Testis (tissue), 2 donors: Measurements from ENCODE around the gene DUSP22.

ENCODE experiments used
- POLR2A ChIP-seq: fragments of 450-650 bp; IDR thresholded peaks from one replicate; pipeline ENCODE4 v1.6.1; 2017; ENCODE audit warnings: antibody characterized with exemption, mild to moderate bottlenecking, moderate library complexity
- TF ChIP-seq, protein P1 (sequence below), 3 experiments: fragments of 450-650 bp in 2 of 3; fragments of 200-600 bp in 1 of 3; sonication (generic) in 1 of 3; IDR thresholded peaks; one replicate each; pipeline ENCODE4 v1.5.1; 2016 to 2019; ENCODE audit warnings: antibody characterized with exemption in 3 of 3, mild to moderate bottlenecking in 2 of 3, moderate library complexity in 1 of 3

DNA sequence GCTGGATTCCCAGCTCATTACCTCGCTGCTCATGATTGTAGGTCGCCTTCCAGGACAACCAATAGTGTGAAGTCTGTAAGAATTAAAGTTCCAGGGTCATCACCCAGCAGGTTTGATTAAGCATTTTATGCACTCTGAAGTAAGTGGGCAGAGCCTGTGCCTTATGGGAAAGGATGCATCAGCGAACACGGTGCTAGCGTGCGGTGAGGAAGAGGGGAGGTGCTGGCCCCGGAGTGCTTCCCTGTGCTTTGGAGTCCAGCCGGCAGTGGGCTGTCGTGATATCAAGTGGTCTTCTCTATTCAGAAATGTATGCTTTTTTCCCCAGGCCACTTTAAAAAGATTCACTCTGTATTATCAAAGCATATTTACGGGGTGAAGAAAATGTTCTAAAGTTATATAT, 16.0 kb downstream of the DUSP22 start:
- TF ChIP-seq POLR2A = no peak
- TF ChIP-seq, protein P1, sequence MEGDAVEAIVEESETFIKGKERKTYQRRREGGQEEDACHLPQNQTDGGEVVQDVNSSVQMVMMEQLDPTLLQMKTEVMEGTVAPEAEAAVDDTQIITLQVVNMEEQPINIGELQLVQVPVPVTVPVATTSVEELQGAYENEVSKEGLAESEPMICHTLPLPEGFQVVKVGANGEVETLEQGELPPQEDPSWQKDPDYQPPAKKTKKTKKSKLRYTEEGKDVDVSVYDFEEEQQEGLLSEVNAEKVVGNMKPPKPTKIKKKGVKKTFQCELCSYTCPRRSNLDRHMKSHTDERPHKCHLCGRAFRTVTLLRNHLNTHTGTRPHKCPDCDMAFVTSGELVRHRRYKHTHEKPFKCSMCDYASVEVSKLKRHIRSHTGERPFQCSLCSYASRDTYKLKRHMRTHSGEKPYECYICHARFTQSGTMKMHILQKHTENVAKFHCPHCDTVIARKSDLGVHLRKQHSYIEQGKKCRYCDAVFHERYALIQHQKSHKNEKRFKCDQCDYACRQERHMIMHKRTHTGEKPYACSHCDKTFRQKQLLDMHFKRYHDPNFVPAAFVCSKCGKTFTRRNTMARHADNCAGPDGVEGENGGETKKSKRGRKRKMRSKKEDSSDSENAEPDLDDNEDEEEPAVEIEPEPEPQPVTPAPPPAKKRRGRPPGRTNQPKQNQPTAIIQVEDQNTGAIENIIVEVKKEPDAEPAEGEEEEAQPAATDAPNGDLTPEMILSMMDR (IDR thresholded peaks at IDR 0.05) = no peak
